Stimulated activated CD4-positive, alpha-beta T cell treated with anti-CD3 and anti-CD28 coated beads, Interleukin-12 subunit alpha, Interleukin-12 subunit beta, amount 100 ng/mL, for 4 hours (primary cell): ENCODE measurements around the gene KIF25.

Experiments
- DNase-seq: peaks from one replicate; pipeline ENCODE4 v3.0.0-alpha.2; 2020

Gene KIF25

DNA sequence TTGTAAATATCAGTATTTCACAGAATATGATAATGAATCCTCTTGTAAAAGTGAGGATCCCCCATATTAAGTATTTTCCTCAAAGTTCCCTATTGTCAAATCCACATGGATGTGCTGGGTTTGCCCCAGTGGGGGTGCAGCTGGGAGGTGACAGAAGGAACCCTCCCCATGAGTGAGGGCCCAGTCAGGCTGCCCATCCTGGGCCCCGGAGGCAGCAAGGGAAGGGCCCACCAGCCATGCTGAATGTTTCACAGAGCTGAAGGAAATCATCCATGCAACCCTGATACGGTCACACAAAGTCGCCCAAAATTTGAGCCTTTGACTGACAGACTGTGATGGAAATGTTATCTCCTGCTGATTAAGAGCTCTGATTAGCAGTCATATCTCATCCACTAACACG is 41.8 kb downstream of the KIF25 start:
- DNase-seq: no peak

DNA sequence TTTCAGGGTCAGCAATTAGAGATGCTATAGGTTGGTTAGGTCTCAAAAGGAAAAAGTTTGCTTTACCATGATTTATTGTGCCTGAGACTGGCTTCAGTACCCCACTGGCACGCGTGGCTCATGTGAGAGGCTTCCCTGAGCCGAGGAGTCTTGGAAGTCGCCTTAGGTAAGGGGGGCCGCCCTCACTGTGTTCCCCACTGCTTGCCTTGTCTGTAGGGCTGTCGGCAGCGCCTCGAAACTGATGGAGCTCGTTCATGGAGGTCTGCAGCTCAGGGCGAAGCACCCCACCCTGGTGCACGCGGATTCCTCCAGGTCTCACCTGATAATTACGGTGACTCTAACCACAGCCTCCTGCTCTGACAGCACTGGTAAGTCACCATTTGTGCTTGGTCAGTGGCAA is 42.4 kb downstream of the KIF25 start:
- no peak for DNase-seq

DNA sequence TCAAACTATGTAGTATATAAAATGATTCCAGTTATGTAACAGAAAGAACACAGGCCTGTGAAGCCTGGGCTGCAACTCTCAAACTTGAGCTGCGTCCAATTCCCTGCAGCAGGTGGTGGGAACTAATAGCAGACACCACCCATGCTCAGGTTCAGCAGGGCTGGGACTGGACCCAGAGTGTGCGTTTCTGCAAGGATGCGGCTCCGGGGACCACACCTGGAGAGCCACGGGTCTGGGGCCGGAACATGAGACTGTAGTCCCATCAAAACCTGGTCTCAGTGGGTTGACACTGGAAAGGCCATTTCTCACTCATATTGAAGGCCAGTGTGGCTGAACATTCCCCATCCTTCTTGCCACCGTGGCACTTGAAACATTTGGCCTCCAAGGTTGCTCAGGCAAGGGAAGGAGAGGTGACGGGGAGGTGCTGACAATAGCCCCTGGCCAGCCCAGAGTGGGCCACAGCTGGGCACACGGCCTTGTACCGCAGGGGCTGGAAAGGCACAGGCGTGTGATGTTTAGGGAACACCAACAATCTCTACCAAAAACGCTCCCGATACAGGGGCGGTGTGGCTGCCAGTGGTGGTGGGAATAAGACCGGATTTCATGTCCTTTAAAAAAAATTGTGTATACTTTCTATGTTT is 43.5 kb downstream of the KIF25 start:
- DNase-seq: no peak

DNA sequence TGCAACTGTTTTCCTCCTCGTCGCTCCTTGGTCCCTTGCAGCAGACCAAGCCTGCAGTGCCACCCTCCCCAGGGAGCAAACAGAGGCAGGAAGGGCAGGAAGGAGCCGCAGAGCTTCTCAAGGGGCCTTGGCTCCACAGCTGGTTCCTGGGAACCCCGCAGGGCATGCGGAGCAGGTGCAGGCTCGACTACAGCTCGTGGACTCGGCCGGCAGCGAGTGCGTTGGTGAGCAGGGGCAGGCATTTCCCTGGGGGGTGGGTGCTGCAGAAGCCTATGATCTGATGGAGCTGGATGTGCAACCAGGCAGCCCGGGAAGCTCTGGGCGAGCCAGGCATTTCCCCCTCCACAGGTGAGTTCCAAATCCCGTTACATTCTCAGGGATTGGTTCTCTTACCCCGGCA is 44.5 kb downstream of the KIF25 start:
- DNase-seq: no peak

DNA sequence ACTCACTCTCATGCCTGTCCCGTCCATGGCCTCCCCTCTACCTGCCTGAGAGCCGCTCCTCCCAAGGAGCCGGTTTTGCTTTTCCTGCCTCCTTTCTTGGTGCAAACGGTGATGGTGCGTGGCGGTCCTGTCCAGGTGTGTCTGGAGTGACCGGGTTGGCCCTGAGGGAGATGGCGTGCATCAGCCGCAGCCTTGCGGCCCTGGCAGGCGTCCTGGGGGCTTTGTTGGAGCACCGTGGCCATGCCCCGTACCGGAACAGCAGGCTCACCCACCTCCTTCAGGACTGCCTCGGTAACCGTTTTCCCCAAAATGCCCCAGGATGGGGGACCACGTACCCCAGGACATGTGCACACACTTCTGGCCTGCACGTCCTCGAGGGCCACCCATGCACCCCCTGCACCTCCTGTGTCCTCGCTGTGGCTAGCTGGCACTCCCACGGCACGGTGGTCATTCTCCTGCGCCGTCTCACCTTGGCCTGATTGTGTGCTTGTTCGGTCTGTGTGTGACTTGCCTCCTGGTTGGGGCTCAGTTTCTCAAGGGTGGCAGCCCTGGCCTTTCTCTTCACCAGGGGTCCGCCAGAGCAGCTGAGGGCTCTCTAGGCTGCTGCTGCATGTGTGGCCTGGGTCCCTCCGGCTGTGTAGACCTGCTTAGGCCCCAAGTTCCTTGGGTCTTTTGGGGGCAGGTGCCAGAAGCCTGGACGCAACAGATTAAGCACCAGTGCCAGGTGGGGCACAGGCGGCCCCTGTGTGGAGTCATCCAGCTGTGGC is 45.1 kb downstream of the KIF25 start:
- no peak for DNase-seq

DNA sequence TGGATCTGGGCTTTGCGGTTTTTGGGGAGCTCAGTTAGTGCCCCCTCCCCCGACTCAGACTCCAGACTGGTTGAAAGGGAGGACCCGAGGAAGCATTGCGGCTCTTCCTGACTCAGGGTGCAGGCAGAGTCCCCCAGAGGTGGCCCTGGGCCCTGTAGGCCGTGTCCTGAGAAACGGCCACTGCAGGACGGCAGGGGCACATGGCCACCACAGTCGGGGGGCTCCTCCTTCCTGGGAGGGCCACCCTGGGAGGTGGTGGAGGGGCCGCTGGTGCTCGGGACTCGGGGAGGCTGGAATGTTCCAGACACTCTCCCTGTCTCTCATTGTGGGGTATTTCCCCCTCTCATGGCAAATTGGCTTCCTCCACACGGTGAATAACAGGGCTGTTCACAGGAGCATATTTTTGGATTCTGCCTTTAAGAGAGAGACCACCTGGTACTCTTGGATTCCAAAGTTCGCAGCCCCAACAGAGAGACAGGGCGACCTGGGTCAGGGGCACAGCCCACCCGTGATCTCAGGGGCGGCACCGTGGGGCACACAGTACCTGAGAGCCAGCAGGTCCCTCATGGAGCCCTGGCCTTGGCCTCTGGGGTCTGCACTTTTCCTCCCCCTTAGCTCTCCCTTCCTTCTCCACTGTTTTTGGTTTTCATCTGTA is 45.8 kb downstream of the KIF25 start:
- no peak for DNase-seq

DNA sequence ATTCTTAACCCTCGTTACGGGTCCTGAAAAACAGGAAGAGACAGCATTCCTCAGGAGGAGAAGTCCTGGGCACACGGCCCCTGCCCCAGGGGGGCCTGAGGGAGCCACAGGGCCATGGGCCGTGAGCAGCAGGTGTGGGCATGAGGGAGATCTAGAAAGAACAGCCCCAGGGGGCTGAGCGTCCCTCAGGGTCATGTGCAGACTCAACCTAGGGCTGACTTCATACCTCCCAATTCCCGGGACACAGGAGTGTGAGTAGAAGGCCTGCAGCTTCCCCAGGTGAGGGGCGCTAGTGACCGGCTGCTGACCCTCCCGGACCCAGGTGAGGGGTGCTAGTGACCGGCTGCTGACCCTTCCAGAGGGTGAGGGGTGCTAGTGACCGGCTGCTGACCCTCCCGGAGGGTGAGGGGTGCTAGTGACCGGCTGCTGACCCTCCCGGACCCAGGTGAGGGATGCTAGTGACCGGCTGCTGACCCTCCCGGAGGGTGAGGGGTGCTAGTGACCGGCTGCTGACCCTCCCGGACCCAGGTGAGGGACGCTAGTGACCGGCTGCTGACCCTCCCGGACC is 46.5 kb downstream of the KIF25 start:
- no peak for DNase-seq

DNA sequence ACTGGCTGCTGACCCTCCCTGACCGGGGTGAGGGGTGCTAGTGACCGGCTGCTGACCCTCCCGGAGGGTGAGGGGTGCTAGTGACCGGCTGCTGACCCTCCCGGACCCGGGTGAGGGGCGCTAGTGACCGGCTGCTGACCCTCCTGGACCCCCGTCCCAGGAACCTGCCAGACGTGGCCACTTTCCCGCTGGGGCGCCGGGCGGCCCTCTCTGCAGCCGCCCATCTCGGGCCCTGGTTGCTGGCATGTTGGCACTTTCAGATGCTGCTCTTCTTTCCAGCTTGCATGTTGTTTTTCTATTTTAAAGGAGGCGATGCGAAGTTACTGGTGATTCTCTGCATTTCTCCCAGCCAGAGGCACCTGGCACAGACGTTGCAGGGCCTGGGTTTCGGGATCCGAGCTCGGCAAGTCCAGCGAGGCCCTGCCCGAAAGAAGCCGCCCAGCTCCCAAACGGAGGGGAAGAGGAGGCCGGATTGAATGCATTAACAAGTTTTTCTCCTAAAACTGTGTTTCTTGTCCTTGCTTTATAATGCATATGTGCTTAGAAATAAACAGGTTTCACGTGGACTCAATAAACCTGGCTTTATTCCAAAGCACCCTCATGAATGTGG is 47.2 kb downstream of the KIF25 start:
- DNase-seq: no peak

DNA sequence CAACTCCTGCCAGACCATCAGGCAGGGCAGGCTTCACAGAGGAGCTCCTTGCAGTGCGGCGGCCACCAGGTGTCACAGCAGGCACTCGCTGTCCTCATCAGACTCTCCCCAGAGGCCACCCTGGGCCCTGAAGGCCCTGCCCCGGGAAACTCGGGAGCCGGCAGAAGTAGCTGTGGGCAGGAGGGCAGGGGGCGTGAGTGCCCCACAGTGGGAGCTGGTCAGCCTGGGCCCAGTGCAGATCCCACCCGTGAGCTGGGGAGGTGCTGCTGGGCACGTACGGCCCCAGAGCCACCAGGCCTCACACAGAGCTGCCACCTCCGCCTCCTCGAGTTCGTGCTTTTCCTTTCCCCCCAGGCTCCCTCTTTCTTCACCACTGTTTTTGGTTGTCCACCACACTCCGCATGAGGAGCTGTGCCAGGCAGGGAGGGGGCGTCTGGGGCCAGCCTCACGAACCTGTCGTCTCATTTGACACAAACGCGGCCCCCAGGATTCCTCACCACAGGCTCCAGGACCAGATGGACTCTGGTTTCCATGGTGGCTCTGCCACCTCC is 47.7 kb downstream of the KIF25 start:
- no peak for DNase-seq

DNA sequence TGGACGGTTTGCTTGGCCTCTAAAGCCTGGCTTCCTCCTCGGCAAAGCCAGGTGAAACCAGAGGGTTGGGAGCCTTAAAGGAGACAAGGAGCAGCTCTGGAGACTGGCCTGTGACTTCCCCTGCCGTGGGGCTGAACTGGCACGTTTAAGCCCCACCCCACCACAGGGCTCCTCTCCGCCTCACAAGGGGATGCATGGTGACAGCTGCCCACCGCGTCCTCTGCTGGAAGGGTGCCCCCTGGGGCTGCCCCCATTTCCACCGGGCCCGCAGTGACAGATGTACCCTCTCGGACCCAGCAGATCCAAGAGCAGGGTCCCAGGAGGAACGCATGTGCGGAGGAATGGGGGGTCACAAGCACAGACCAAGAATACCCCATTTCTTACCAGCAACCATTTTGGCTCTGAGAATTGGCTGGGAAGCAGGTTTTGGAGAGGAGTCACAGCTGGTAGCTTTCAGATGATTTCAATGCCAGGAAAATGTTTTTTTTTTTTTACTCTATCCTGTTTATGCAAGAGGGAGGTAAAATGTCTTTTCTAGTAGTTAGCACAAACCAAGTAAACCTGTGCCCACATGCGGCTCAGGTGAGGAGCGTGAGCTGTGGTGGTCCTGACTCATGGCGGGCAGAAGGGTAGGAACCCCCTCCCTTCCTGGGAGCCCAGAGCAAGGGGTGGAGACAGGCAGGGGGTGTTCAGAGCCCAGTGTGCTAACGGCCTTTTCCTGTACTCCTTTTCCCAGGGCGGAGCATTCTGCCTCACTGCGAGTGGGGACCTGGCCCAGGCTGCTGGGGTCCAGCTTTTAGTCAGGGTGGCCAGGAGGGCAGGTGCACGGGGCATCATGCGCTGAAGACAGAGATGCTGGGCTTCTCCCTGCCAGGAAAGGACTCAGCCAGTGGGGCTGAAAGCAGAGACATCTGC is 48.5 kb downstream of the KIF25 start:
- no peak for DNase-seq

DNA sequence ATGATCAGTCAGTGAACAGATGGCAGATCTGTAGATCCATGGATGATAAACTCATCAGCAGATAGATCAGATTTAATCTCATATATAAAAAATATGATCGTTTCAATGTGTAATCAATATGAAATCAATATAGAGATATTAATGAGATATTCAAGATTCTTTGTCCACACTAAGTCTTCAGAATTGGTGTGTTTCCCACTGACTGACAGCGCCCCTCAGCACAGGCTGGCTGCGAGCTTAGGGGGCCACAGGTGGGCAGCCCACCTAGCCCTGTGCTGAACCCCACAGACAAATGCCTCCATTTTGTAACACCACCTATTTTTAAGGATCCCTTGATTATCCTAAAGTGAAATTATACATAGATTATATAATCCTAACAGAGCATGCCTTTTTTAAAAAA is 49.2 kb downstream of the KIF25 start:
- DNase-seq: no peak

DNA sequence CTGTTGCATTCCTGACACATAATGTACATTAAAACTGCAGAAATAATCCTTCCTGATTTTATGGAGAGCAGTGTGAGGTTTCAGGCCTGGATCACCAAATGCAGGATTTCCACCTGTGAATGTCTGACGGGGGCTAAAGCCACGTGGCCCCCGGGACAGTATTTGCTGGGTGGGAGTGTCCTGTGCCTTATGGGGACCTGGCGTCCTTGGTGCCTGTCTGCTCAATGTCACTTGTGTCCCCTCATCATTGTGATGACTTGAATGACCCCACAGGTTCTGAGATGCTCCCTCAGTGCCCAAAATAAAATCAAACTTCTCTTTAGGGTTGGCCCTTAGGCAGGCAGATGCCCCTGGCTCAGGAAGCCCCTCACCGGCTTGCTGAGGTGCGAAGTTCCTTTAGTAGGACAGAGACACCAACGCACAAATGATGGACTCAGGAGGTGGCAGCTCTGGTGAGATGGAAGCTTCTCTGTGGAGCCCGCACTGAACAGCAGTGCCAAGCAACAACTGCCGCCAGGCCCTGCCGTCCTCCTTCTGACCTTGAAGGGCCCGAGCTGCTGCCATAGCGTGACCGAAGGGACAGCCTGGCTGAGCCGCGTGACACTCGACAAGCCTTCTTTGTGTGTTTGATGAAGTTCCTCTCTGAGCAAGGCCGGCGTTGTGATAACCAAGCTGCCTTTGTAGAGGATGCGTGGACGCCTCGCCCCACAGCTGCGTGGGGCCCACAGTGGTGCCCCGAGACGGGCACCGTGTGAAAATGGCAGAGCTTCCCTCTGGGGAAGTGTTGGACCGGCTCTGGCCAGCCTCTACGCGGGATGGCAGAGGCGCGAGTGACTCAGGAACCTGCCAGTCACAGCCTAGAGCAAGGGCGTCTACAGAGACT is 50.6 kb downstream of the KIF25 start:
- DNase-seq: no peak

DNA sequence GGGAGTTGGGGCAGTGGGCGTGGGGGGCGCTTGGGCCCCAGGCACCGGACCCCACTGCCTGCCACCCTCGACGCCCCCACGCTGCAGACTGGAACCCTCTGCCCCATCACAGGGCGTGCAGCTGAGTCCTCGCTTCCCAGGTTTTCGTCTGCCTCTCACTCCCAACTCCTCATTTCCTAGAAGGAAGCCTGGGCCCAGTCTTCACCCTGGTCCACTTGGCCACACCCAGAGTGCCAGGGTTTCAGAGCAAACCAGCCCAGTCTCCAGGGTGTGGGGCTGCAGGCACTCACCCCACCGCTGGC is 51.2 kb downstream of the KIF25 start:
- no peak for DNase-seq

DNA sequence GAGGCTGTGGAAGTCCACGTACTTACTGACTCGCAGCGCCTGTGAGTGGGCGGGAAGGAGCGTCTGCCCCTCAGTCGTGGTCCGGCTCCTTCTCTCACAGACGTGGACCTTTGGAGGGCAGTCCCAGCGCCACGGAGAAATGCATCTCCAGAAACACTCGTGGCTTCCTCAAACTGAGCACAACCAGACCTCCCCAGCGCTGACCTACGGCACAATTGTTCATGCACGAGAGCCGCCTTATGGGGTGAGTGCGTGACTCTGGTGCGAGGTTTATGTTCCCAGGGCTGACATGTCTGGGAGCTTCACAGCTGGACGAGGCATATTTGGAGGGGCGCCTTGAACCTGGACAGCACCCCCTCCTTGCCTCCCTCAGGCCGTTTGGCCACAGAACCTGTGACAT is 51.8 kb downstream of the KIF25 start:
- no peak for DNase-seq

DNA sequence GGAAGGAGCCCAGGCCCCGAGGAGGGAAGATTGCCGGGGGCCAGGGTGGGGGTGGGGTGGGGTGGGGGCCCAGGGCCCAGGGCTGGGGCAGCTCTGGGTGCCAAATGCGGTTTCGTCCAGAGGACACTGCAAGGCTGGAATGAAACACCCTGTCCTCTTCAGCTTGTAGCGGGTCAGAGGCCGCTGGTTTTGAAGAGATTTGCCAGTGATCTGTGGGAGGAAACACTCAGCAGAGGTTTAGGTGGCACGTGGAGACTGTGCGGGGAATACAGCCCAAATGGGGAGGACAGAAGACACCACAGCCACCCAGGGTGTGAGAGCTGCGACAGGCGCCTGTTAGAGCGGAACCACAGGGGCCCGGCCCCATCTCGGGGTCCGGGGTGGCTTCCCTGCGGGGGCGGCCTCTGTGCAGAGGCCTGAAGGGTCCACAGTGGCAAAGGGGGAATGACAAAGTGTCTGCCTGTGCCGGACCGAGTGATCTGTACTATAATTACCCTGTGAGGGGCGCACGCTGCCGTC is 52.3 kb downstream of the KIF25 start:
- no peak for DNase-seq

DNA sequence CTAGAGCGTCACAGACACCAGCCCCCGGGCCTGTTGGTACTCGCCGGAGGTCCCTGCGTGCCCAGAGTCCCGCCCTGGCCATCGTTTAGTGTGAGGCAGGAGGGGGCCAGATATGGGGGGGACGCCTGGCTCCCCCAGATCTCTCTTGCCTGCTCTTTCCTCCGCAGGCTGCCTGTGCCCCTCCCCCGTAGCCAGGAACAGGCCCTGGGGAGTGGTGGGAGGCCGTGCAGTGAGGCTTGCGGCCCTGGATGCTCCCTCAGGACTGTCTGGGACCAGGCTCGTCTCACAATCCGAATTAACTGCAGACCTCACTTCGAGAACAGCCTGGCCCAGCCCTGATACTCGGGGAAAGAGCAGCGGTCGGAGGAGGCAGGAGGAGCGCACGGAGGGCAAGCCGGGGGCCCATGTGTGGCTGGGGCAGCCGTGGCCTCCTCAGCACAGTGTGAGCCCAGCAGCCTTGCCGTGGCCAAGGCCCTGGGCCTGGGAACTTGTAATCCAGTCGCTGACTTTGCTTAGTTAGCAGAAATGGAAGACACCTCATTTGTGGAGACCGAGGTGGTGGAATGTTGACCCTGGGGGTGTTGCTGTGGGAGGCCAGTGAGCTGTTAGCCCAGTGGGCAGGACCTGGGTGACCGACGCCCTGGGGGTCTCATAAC is 52.9 kb downstream of the KIF25 start:
- DNase-seq: no peak

DNA sequence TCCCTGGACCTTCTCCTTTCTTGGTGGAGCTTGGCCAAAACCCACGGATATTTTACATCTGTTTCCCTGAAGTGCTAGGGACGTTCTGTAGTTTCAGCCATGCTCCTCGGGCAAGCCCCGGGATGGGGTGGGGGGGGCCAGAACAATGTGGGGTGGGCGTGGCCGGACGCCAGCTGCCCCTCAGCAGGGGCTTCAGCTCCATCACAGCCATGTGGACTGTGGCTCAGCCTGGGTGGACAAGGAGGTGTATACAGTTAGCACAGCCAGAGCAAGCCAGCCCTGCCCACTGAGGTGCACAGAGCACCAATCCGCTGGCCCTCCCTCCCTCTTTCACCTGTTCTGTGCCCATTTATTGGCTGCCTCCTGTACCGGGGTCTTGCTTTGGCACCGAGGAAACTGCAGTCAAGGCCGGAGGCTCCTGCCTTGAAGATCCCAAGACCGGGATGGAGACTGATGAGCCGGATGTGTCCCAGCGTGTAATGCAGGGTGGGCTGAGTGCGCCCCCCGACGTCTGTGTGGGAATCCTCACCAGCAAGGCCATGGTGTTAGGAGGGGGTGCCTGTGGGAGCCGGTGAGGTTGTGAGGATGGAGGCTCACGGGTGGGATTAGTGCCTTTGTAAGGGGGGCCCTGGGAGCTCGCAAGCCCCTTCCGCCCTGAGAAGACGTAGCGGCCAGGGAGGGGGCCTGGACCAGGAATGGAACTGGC is 53.6 kb downstream of the KIF25 start:
- DNase-seq: no peak

DNA sequence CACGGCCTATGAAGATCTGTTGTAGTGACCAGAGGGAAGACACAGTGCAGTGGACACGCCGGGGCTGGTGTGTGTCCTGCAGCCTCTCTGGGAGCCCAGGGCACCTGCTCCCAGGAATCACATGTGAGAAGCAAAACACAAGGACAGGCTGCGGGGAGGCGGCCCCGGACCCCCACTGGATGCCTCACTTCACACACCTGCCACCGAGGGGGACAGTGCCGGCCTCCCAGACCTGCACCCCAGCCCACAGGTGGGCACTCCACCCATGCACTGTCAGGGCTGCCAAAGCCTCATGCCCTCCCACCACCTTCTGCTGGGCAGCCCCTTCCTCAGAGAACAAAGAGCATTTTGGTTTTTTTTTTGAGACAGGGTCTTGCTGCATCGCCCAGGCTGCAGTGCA is 54.2 kb downstream of the KIF25 start:
- DNase-seq: no peak

DNA sequence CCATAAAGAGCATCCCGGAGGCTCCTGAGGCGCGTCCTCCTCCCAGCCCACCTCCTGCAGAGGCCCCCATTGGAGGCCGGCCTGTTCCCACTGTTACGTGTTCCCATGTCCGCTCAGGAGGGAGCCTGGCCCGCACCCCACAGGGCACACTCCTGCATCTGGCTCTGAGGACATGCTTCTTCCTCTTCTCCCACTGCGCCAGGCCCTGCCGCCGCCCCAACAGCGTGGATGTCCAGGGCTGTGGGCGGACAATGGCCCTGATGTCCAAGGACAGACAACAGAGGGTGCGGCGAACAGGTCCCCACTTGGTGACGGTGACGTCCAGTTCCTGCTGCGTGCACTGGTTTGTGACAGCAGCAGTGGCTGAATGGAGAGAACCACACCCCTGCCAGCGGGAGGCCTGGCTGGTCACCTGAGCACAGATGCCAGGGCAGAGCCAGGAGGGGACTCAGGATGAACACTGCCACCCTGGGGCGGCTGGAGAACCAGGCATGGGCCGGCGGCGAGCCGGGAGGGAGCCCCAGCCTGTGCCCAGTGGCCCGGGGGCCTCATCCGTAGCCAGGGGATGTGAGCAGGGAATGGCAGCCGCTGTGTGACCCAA is 54.9 kb downstream of the KIF25 start:
- DNase-seq: no peak
